NB4 (cell line): ENCODE results near the gene WFDC13.

Experiments
- CTCF ChIP-seq: IDR thresholded peaks from one replicate; pipeline ENCODE4 v1.5.1; 2012; ENCODE audit warnings: low read depth, low read length
- MAX ChIP-seq: IDR thresholded peaks from 2 replicates; pipeline ENCODE4 v1.6.1; 2011; ENCODE audit warnings: low read depth, low read length
- POLR2A ChIP-seq: IDR thresholded peaks from 2 replicates; pipeline ENCODE4 v1.6.1; 2011; ENCODE audit warnings: mild to moderate bottlenecking; ENCODE audit not compliant: insufficient read length; ENCODE audit errors: extremely low read depth

- TF ChIP-seq POLR2A (no peak), CTCF (no peak), MAX (no peak)
These were observed 22.2 kb upstream of the WFDC13 start for GRCh38 chr20:45679650-45680049.
